HepG2 (cell line): ENCODE data around the gene HAUS5. TPM values are rescaled to one million over a fixed set of nuclear protein-coding genes. Genes with fewer than 3 reads are reported as not detected.

Source experiments
- DR1 ChIP-seq: sonication (generic); formaldehyde crosslinking; IDR thresholded peaks from 2 replicates; pipeline ENCODE4 v1.8.0; 2021; ENCODE audit warnings: mild to moderate bottlenecking, missing genetic modification reagents, inconsistent platforms
- EEA1 ChIP-seq: sonication (generic); formaldehyde crosslinking; IDR thresholded peaks from 2 replicates; pipeline ENCODE4 v1.5.1; 2020; ENCODE audit warnings: mild to moderate bottlenecking, missing genetic modification reagents, borderline replicate concordance
- FOXA1 ChIP-seq, 2 experiments: fragments of 450-650 bp in 1 of 2; sonication (generic) in 1 of 2; formaldehyde crosslinking in 1 of 2; IDR thresholded peaks; 2 replicates each; pipeline versions ENCODE4 v1.4.0 to v1.6.1; 2016 to 2020; ENCODE audit warnings: missing genetic modification reagents in 1 of 2
- FOXK2 ChIP-seq: fragments of 450-650 bp; IDR thresholded peaks from 2 replicates; pipeline ENCODE4 v1.6.1; 2016
- HDAC1 ChIP-seq: sonication (generic); formaldehyde crosslinking; IDR thresholded peaks from 2 replicates; pipeline ENCODE4 v1.5.1; 2020; ENCODE audit warnings: mild to moderate bottlenecking, missing genetic modification reagents
- HMG20A ChIP-seq: IDR thresholded peaks from 2 replicates; pipeline ENCODE4 v1.6.1; 2016; ENCODE audit warnings: borderline replicate concordance
- JUND ChIP-seq: sonication (generic); formaldehyde crosslinking; IDR thresholded peaks from 2 replicates; pipeline ENCODE4 v1.8.0; 2022; ENCODE audit warnings: mild to moderate bottlenecking, missing genetic modification reagents
- MYC ChIP-seq: sonication (generic); formaldehyde crosslinking; IDR thresholded peaks from 2 replicates; pipeline ENCODE4 v1.9.0; 2021; ENCODE audit warnings: missing genetic modification reagents, borderline replicate concordance
- NCOA5 ChIP-seq: sonication (generic); formaldehyde crosslinking; IDR thresholded peaks from 2 replicates; pipeline ENCODE4 v1.4.0; 2020; ENCODE audit warnings: missing genetic modification reagents
- NFKB2 ChIP-seq: sonication (generic); formaldehyde crosslinking; IDR thresholded peaks from 2 replicates; pipeline ENCODE4 v1.4.0; 2020; ENCODE audit warnings: missing genetic modification reagents, borderline replicate concordance
- NONO ChIP-seq, 2 experiments: fragments of 450-650 bp in 1 of 2; sonication (generic) in 1 of 2; formaldehyde crosslinking in 1 of 2; IDR thresholded peaks in 1 of 2; conservative IDR thresholded peaks in 1 of 2; 2 replicates each; pipeline versions ENCODE4 v1.6.1 to v1.8.0; 2017 to 2022; ENCODE audit warnings: mild to moderate bottlenecking in 1 of 2, missing genetic modification reagents in 1 of 2, moderate library complexity in 1 of 2
- NR1H2 ChIP-seq: sonication (generic); formaldehyde crosslinking; IDR thresholded peaks from 2 replicates; pipeline ENCODE4 v1.8.1; 2022; ENCODE audit warnings: low read depth, missing genetic modification reagents, borderline replicate concordance
- NR2C2 ChIP-seq: sonication (generic); formaldehyde crosslinking; IDR thresholded peaks from 2 replicates; pipeline ENCODE4 v1.4.0; 2020; ENCODE audit warnings: missing genetic modification reagents, mild to moderate bottlenecking, moderate library complexity, borderline replicate concordance
- NRL ChIP-seq: sonication (generic); formaldehyde crosslinking; IDR thresholded peaks from 2 replicates; pipeline ENCODE4 v1.5.0; 2020; ENCODE audit warnings: missing genetic modification reagents, mild to moderate bottlenecking, moderate library complexity, borderline replicate concordance
- PHF21A ChIP-seq: sonication (generic); formaldehyde crosslinking; IDR thresholded peaks from 2 replicates; pipeline ENCODE4 v1.5.0; 2020; ENCODE audit warnings: mild to moderate bottlenecking, missing genetic modification reagents
- SIX1 ChIP-seq: sonication (generic); formaldehyde crosslinking; IDR thresholded peaks from 2 replicates; pipeline ENCODE4 v1.4.0; 2020; ENCODE audit warnings: missing genetic modification reagents, borderline replicate concordance
- SP1 ChIP-seq, 2 experiments: fragments of 450-650 bp in 1 of 2; sonication (generic) in 1 of 2; formaldehyde crosslinking in 1 of 2; IDR thresholded peaks; 2 replicates each; pipeline versions ENCODE4 v1.4.0 to v1.6.1; 2016 to 2020; ENCODE audit warnings: missing genetic modification reagents in 1 of 2
- TCF7 ChIP-seq: sonication (generic); IDR thresholded peaks from 2 replicates; pipeline ENCODE4 v1.6.1; 2016; ENCODE audit warnings: antibody characterized with exemption, low read depth
- ZBTB7B ChIP-seq: sonication (generic); formaldehyde crosslinking; IDR thresholded peaks from 2 replicates; pipeline ENCODE4 v1.4.0; 2020; ENCODE audit warnings: missing genetic modification reagents
- ZNF607 ChIP-seq: sonication (generic); formaldehyde crosslinking; IDR thresholded peaks from 2 replicates; pipeline ENCODE4 v1.5.1; 2020; ENCODE audit warnings: missing genetic modification reagents, mild to moderate bottlenecking, borderline replicate concordance
- ZNF83 ChIP-seq: sonication (generic); formaldehyde crosslinking; IDR thresholded peaks from 2 replicates; pipeline ENCODE4 v1.4.0; 2020; ENCODE audit warnings: missing genetic modification reagents, mild to moderate bottlenecking, borderline replicate concordance
- ZSCAN25 ChIP-seq: sonication (generic); formaldehyde crosslinking; IDR thresholded peaks from 2 replicates; pipeline ENCODE4 v1.8.0; 2022; ENCODE audit warnings: mild to moderate bottlenecking, missing genetic modification reagents
- polyA plus RNA-seq, 8 experiments: library from polyadenylated mRNA; depleted of rRNA in 3 of 8; stranded (reverse) in 7 of 8; unstranded in 1 of 8; fragments of >200 nt; fragmentation: Illumina TruSeq in 4 of 8; extraction: Trizol in 4 of 8; gene quantifications; 2 replicates each; pipeline versions ENCODE4 v1.2.1 to v1.2.3, GENCODE V29; 2011 to 2016; ENCODE audit warnings: low read depth in 4 of 8, missing spikeins in 1 of 8, mixed read lengths in 1 of 8; ENCODE audit not compliant: insufficient read depth in 1 of 8
- total RNA-seq, 5 experiments: library from RNA; depleted of rRNA; stranded (reverse); fragments of >200 nt; fragmentation: Illumina TruSeq; extraction: Trizol; gene quantifications; 2 replicates each; pipeline ENCODE4 v1.2.3, GENCODE V29; 2016; ENCODE audit warnings: low read depth in 1 of 5
- TF ChIP-seq, protein P1 (sequence below): sonication (generic); formaldehyde crosslinking; IDR thresholded peaks from 2 replicates; pipeline ENCODE4 v1.4.0; 2020; ENCODE audit warnings: missing genetic modification reagents
- TF ChIP-seq, protein P2 (sequence below): sonication (generic); formaldehyde crosslinking; IDR thresholded peaks from 2 replicates; pipeline ENCODE4 v1.5.1; 2020; ENCODE audit warnings: missing genetic modification reagents, mild to moderate bottlenecking, borderline replicate concordance

The HAUS5 gene
- total and polyA plus RNA-seq, 2 of the 13 experiments (the other 11 are each of a cell fraction or from before 2014, with no cell fraction given): 10.3 to 17.7 TPM

DNA sequence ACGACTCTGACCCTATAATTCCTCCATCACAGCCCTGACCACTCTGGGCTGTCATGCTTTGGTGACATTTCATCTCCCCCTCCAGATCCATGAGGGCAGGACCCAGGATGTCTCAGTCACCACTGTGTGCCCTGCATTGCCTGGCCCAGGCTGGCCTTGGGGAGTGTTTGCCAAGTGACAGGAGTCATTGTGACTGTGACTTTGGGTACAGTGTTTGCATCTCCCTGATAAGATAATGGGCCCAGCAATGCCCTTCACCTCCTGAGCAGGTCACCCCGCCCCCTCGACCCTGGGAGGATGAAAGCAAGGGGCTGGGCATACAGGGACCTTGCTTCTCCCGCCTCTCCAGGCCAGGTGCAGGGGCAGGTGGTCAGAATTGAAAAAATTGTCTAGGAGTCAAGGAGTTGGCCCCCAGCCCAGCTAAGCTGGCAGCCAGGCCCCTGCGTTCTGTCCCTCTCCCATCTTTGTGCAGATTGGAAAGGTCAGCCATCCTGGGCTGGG lies 43.2 kb upstream of the HAUS5 start (continued):
- TF ChIP-seq FOXA1 (IDR thresholded peaks at IDR 0.05) (no peak), FOXA1 (CRISPR knock-in tag; IDR thresholded peaks at IDR 0.05) (peak; percentile 87), DR1 (CRISPR knock-in tag) (no peak), SP1 (IDR thresholded peaks at IDR 0.05) (no peak), SP1 (CRISPR knock-in tag; IDR thresholded peaks at IDR 0.05) (0 out of 2 replicates have a peak, but pooled peaks have one; percentile 25), JUND (0 out of 2 replicates have a peak, but pooled peaks have one; percentile 39), EEA1 (no peak), ZNF607 (CRISPR knock-in tag) (no peak), NR1H2 (CRISPR knock-in tag) (no peak), NCOA5 (CRISPR knock-in tag) (no peak), ZNF83 (CRISPR knock-in tag) (no peak), FOXK2 (no peak), MYC (CRISPR knock-in tag) (peak; percentile 17; the same call in 1 of the 2 replicates), ZSCAN25 (CRISPR knock-in tag) (peak; percentile 52; the same call in 1 of the 2 replicates), NFKB2 (CRISPR knock-in tag) (peak; percentile 62; the same call in 1 of the 2 replicates), HMG20A (CRISPR knock-in tag) (peak; percentile 43; the same call in 1 of the 2 replicates), TCF7 (peak; percentile 73), NRL (CRISPR knock-in tag) (peak; percentile 62; the same call in 1 of the 2 replicates), HDAC1 (peak; percentile 71), ZBTB7B (CRISPR knock-in tag) (peak; percentile 97), NR2C2 (peak; percentile 84), PHF21A (CRISPR knock-in tag) (peak; percentile 79), SIX1 (CRISPR knock-in tag) (peak; percentile 44; the same call in 1 of the 2 replicates), NONO (IDR thresholded peaks at IDR 0.05) (no peak), NONO (CRISPR knock-in tag; conservative IDR thresholded peaks at IDR 0.05) (peak; percentile 84)
- TF ChIP-seq, protein P1, sequence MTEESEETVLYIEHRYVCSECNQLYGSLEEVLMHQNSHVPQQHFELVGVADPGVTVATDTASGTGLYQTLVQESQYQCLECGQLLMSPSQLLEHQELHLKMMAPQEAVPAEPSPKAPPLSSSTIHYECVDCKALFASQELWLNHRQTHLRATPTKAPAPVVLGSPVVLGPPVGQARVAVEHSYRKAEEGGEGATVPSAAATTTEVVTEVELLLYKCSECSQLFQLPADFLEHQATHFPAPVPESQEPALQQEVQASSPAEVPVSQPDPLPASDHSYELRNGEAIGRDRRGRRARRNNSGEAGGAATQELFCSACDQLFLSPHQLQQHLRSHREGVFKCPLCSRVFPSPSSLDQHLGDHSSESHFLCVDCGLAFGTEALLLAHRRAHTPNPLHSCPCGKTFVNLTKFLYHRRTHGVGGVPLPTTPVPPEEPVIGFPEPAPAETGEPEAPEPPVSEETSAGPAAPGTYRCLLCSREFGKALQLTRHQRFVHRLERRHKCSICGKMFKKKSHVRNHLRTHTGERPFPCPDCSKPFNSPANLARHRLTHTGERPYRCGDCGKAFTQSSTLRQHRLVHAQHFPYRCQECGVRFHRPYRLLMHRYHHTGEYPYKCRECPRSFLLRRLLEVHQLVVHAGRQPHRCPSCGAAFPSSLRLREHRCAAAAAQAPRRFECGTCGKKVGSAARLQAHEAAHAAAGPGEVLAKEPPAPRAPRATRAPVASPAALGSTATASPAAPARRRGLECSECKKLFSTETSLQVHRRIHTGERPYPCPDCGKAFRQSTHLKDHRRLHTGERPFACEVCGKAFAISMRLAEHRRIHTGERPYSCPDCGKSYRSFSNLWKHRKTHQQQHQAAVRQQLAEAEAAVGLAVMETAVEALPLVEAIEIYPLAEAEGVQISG (CRISPR knock-in tag): 0 out of 2 replicates have a peak, but pooled peaks have one; percentile 29
- TF ChIP-seq, protein P2, sequence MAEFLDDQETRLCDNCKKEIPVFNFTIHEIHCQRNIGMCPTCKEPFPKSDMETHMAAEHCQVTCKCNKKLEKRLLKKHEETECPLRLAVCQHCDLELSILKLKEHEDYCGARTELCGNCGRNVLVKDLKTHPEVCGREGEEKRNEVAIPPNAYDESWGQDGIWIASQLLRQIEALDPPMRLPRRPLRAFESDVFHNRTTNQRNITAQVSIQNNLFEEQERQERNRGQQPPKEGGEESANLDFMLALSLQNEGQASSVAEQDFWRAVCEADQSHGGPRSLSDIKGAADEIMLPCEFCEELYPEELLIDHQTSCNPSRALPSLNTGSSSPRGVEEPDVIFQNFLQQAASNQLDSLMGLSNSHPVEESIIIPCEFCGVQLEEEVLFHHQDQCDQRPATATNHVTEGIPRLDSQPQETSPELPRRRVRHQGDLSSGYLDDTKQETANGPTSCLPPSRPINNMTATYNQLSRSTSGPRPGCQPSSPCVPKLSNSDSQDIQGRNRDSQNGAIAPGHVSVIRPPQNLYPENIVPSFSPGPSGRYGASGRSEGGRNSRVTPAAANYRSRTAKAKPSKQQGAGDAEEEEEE (CRISPR knock-in tag): no peak
